Uterus (tissue), 2 donors: ENCODE measurements around the gene PLXDC2.
"Not testable (repeated sequence)": the region's sequence is repeated elsewhere in the genome, so short reads cannot be mapped to it uniquely, and the experiment has no call there.

Experiments used
- CTCF ChIP-seq, 4 experiments: fragments of 200-600 bp in 2 of 4; fragments of 450-650 bp in 2 of 4; sonication (generic) in 2 of 4; IDR thresholded peaks; one replicate each; pipeline ENCODE4 v1.5.1; 2016 to 2019; ENCODE audit warnings: antibody characterized with exemption in 4 of 4, mild to moderate bottlenecking in 2 of 4, moderate library complexity in 1 of 4
- POLR2A ChIP-seq, 2 donors: fragments of 450-650 bp; IDR thresholded peaks; one replicate each; pipeline ENCODE4 v1.6.1; 2016; ENCODE audit warnings: antibody characterized with exemption in 2 of 2, mild to moderate bottlenecking in 1 of 2, moderate library complexity in 1 of 2

- TF ChIP-seq CTCF, POLR2A (IDR thresholded peaks at IDR 0.05): not testable (repeated sequence)
Observed at GRCh38 chr10:20191392-20191791, 375.2 kb downstream of the PLXDC2 start.
